Measurements from ENCODE around the gene GON4L. TPM values are rescaled to one million over a fixed set of nuclear protein-coding genes. Genes with fewer than 3 reads are reported as not detected.

The GON4L gene
- total RNA-seq, 1 donor from 2014 or later: 82.8 TPM

- no peaks in the 10 kb centered on the region for H3K4me1 Mint-ChIP-seq (ENCODE audit: low read depth, unreplicated experiment)
- H3K4me3 Mint-ChIP-seq (ENCODE audit: unreplicated experiment): peak overlapping the region; percentile 93
- H3K27ac Mint-ChIP-seq (ENCODE audit: unreplicated experiment): peak overlapping the region; percentile 69
- TF ChIP-seq CTCF (IDR thresholded peaks at IDR 0.05; ENCODE audit: partially characterized antibody, unreplicated experiment): no peak
- H3K9me3 Mint-ChIP-seq (ENCODE audit: unreplicated experiment): peaks cover 3% of the 10 kb centered on the region
- no peak for DNase-seq
- peaks cover 6% of the 10 kb centered on the region for H3K27me3 Mint-ChIP-seq (ENCODE audit: unreplicated experiment)
- H3K36me3 Mint-ChIP-seq (ENCODE audit: unreplicated experiment): no peaks in the 10 kb centered on the region
These were observed 112.2 kb downstream of the GON4L start for GRCh38 chr1:155744711-155745283.

- Mint-ChIP-seq H3K4me1 (ENCODE audit: low read depth, unreplicated experiment) (no peaks in the 10 kb centered on the region), H3K27ac (ENCODE audit: unreplicated experiment) (no peak overlapping the region), H3K4me3 (ENCODE audit: unreplicated experiment) (no peak overlapping the region), H3K36me3 (ENCODE audit: unreplicated experiment) (no peaks in the 10 kb centered on the region), H3K9me3 (ENCODE audit: unreplicated experiment) (peaks cover 3% of the 10 kb centered on the region), H3K27me3 (ENCODE audit: unreplicated experiment) (peaks cover 3% of the 10 kb centered on the region)
- TF ChIP-seq CTCF (IDR thresholded peaks at IDR 0.05; ENCODE audit: partially characterized antibody, unreplicated experiment): no peak
- no peak for DNase-seq
These were observed 115.1 kb downstream of the GON4L start for GRCh38 chr1:155741908-155742307.

- DNase-seq: no peak
- Mint-ChIP-seq H3K36me3 (ENCODE audit: unreplicated experiment) (no peaks in the 10 kb centered on the region), H3K27ac (ENCODE audit: unreplicated experiment) (no peak overlapping the region), H3K9me3 (ENCODE audit: unreplicated experiment) (peaks cover 3% of the 10 kb centered on the region), H3K27me3 (ENCODE audit: unreplicated experiment) (peaks cover 3% of the 10 kb centered on the region), H3K4me3 (ENCODE audit: unreplicated experiment) (no peak overlapping the region), H3K4me1 (ENCODE audit: low read depth, unreplicated experiment) (no peaks in the 10 kb centered on the region)
- no peak for TF ChIP-seq CTCF (IDR thresholded peaks at IDR 0.05; ENCODE audit: partially characterized antibody, unreplicated experiment)
These were observed 116.0 kb downstream of the GON4L start for GRCh38 chr1:155740995-155741394.

- Mint-ChIP-seq H3K27ac (ENCODE audit: unreplicated experiment) (no peak overlapping the region), H3K4me1 (ENCODE audit: low read depth, unreplicated experiment) (no peaks in the 10 kb centered on the region), H3K36me3 (ENCODE audit: unreplicated experiment) (no peaks in the 10 kb centered on the region), H3K4me3 (ENCODE audit: unreplicated experiment) (no peak overlapping the region), H3K9me3 (ENCODE audit: unreplicated experiment) (no peaks in the 10 kb centered on the region), H3K27me3 (ENCODE audit: unreplicated experiment) (no peaks in the 10 kb centered on the region)
- peak; percentile 80 for TF ChIP-seq CTCF (IDR thresholded peaks at IDR 0.05; ENCODE audit: partially characterized antibody, unreplicated experiment)
- peak; percentile 53 for DNase-seq
These were observed 127.7 kb downstream of the GON4L start for GRCh38 chr1:155729031-155729898.

GRCh38 chr1:155725142-155725541 is 131.9 kb downstream of the GON4L start:
- H3K4me1 Mint-ChIP-seq (ENCODE audit: low read depth, unreplicated experiment): no peaks in the 10 kb centered on the region
- H3K27ac Mint-ChIP-seq (ENCODE audit: unreplicated experiment): no peak overlapping the region
- no peak overlapping the region for H3K4me3 Mint-ChIP-seq (ENCODE audit: unreplicated experiment)
- no peaks in the 10 kb centered on the region for H3K36me3 Mint-ChIP-seq (ENCODE audit: unreplicated experiment)
- no peaks in the 10 kb centered on the region for H3K9me3 Mint-ChIP-seq (ENCODE audit: unreplicated experiment)
- TF ChIP-seq CTCF (IDR thresholded peaks at IDR 0.05; ENCODE audit: partially characterized antibody, unreplicated experiment): no peak
- no peak for DNase-seq
- no peaks in the 10 kb centered on the region for H3K27me3 Mint-ChIP-seq (ENCODE audit: unreplicated experiment)
